Measurements from ENCODE around the gene SMARCA2.

SMARCA2 gene

GRCh38 chr9:1969898-1970297, 45.2 kb upstream of the SMARCA2 start:
- Histone ChIP-seq H3K9ac (ENCODE audit: low read depth, low read length, poor library complexity, severe bottlenecking) (no peak overlapping the region), H3K9me3 (ENCODE audit: insufficient read depth, low read depth, low read length) (no peaks in the 10 kb centered on the region), H3K4me3 (ENCODE audit: low read length, poor library complexity, severe bottlenecking) (no peak overlapping the region), H3K36me3 (ENCODE audit: insufficient read depth, low read length) (no peaks in the 10 kb centered on the region), H3K4me1 (ENCODE audit: insufficient read depth, low read length, poor library complexity, severe bottlenecking) (no peaks in the 10 kb centered on the region), H3K79me2 (ENCODE audit: insufficient read depth, low read length) (no peaks in the 10 kb centered on the region), H2AFZ (ENCODE audit: low read length) (no peak overlapping the region), H4K20me1 (ENCODE audit: insufficient read depth, low read length, poor library complexity, severe bottlenecking) (no peaks in the 10 kb centered on the region), H3K9me2 (replicated peaks; ENCODE audit: low read depth, low read length) (no peaks in the 10 kb centered on the region), H3K27me3 (ENCODE audit: insufficient read depth, low read length, poor library complexity, severe bottlenecking) (no peaks in the 10 kb centered on the region), H3F3A (ENCODE audit: low read depth) (no peaks in the 10 kb centered on the region), H3K4me2 (ENCODE audit: low read depth, low read length, poor library complexity, severe bottlenecking) (no peak overlapping the region)
- TF ChIP-seq EZH2phosphoT487 (IDR thresholded peaks at IDR 0.05; ENCODE audit: borderline replicate concordance): no peak
- TF ChIP-seq, protein P1, sequence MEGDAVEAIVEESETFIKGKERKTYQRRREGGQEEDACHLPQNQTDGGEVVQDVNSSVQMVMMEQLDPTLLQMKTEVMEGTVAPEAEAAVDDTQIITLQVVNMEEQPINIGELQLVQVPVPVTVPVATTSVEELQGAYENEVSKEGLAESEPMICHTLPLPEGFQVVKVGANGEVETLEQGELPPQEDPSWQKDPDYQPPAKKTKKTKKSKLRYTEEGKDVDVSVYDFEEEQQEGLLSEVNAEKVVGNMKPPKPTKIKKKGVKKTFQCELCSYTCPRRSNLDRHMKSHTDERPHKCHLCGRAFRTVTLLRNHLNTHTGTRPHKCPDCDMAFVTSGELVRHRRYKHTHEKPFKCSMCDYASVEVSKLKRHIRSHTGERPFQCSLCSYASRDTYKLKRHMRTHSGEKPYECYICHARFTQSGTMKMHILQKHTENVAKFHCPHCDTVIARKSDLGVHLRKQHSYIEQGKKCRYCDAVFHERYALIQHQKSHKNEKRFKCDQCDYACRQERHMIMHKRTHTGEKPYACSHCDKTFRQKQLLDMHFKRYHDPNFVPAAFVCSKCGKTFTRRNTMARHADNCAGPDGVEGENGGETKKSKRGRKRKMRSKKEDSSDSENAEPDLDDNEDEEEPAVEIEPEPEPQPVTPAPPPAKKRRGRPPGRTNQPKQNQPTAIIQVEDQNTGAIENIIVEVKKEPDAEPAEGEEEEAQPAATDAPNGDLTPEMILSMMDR (conservative IDR thresholded peaks at IDR 0.05; ENCODE audit: low read length): no peak

DNA sequence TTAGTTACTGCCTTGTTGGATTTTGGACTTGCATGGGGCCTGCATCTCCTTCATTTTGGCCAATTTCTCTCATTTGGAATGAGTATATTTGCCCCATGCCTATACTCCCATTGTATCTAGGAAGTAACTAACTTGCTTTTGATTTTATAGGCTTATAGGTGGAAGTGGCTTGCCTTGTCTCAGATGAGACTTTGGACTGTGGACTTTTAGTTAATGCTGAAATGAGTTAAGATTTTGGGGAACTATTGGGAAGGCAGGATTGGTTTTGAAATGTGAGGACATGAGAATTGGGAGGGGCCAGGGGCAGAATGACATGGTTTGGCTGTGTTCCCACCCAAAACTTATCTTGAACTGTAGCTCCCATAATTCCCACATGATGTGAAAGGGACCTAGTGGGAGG, 42.5 kb upstream of the SMARCA2 start:
- no peak overlapping the region for H3K9ac ChIP-seq (ENCODE audit: low read depth, low read length, poor library complexity, severe bottlenecking)
- no peaks in the 10 kb centered on the region for H3K27me3 ChIP-seq (ENCODE audit: insufficient read depth, low read length, poor library complexity, severe bottlenecking)
- H3F3A ChIP-seq (ENCODE audit: low read depth): no peaks in the 10 kb centered on the region
- H3K4me3 ChIP-seq (ENCODE audit: low read length, poor library complexity, severe bottlenecking): no peak overlapping the region
- H3K4me1 ChIP-seq (ENCODE audit: insufficient read depth, low read length, poor library complexity, severe bottlenecking): no peaks in the 10 kb centered on the region
- no peaks in the 10 kb centered on the region for H3K36me3 ChIP-seq (ENCODE audit: insufficient read depth, low read length)
- no peaks in the 10 kb centered on the region for H3K9me3 ChIP-seq (ENCODE audit: insufficient read depth, low read depth, low read length)
- H3K4me2 ChIP-seq (ENCODE audit: low read depth, low read length, poor library complexity, severe bottlenecking): no peak overlapping the region
- H2AFZ ChIP-seq (ENCODE audit: low read length): no peak overlapping the region
- TF ChIP-seq, protein P1 (conservative IDR thresholded peaks at IDR 0.05; ENCODE audit: low read length): no peak
- H3K79me2 ChIP-seq (ENCODE audit: insufficient read depth, low read length): no peaks in the 10 kb centered on the region
- no peaks in the 10 kb centered on the region for H3K9me2 ChIP-seq (replicated peaks; ENCODE audit: low read depth, low read length)
- H4K20me1 ChIP-seq (ENCODE audit: insufficient read depth, low read length, poor library complexity, severe bottlenecking): no peaks in the 10 kb centered on the region

- no peaks in the 10 kb centered on the region for H3F3A ChIP-seq (ENCODE audit: low read depth)
- H2AFZ ChIP-seq (ENCODE audit: low read length): no peak overlapping the region
- no peak overlapping the region for H3K9ac ChIP-seq (ENCODE audit: low read depth, low read length, poor library complexity, severe bottlenecking)
- H3K79me2 ChIP-seq (ENCODE audit: insufficient read depth, low read length): no peaks in the 10 kb centered on the region
- H3K4me3 ChIP-seq (ENCODE audit: low read length, poor library complexity, severe bottlenecking): no peak overlapping the region
- no peaks in the 10 kb centered on the region for H3K36me3 ChIP-seq (ENCODE audit: insufficient read depth, low read length)
- no peak overlapping the region for H3K4me2 ChIP-seq (ENCODE audit: low read depth, low read length, poor library complexity, severe bottlenecking)
- no peaks in the 10 kb centered on the region for H3K9me2 ChIP-seq (replicated peaks; ENCODE audit: low read depth, low read length)
- H3K27me3 ChIP-seq (ENCODE audit: insufficient read depth, low read length, poor library complexity, severe bottlenecking): no peaks in the 10 kb centered on the region
- TF ChIP-seq, protein P1 (conservative IDR thresholded peaks at IDR 0.05; ENCODE audit: low read length): no peak
- TF ChIP-seq EZH2phosphoT487 (IDR thresholded peaks at IDR 0.05; ENCODE audit: borderline replicate concordance): no peak
- H3K9me3 ChIP-seq (ENCODE audit: insufficient read depth, low read depth, low read length): no peaks in the 10 kb centered on the region
- no peaks in the 10 kb centered on the region for H3K4me1 ChIP-seq (ENCODE audit: insufficient read depth, low read length, poor library complexity, severe bottlenecking)
- H4K20me1 ChIP-seq (ENCODE audit: insufficient read depth, low read length, poor library complexity, severe bottlenecking): no peaks in the 10 kb centered on the region
Measured at GRCh38 chr9:1977026-1977425, 38.1 kb upstream of the SMARCA2 start.
